Sigmoid colon (tissue), 7 donors: ENCODE results near the gene ABCB8. TPM values are rescaled to one million over a fixed set of nuclear protein-coding genes. Genes with fewer than 3 reads are reported as not detected.

ENCODE experiments used
- DNase-seq: peaks from one replicate; pipeline ENCODE4 v3.0.0-alpha.2; 2019
- H3K27ac ChIP-seq, 4 donors: fragments of 200-600 bp; sonication (generic); one replicate each; pipeline ENCODE4 v1.5.1; 2016 to 2019; ENCODE audit warnings: mild to moderate bottlenecking in 1 of 4
- H3K27me3 ChIP-seq, 3 donors: fragments of 200-600 bp; sonication (generic); one replicate each; pipeline ENCODE4 v1.5.1; 2019; ENCODE audit warnings: mild to moderate bottlenecking in 1 of 3
- H3K36me3 ChIP-seq, 4 donors: fragments of 200-600 bp; sonication (generic); one replicate each; pipeline ENCODE4 v1.5.1; 2016 to 2019
- H3K4me1 ChIP-seq, 4 donors: fragments of 200-600 bp; sonication (generic); one replicate each; pipeline ENCODE4 v1.5.1; 2017 to 2019
- H3K4me3 ChIP-seq, 4 donors: fragments of 200-600 bp; sonication (generic); one replicate each; pipeline ENCODE4 v1.5.1; 2017 to 2019; ENCODE audit warnings: mild to moderate bottlenecking in 2 of 4, moderate library complexity in 1 of 4
- H3K9me3 ChIP-seq, 4 donors: fragments of 200-600 bp in 3 of 4; sonication (generic) in 3 of 4; one replicate each; pipeline versions ENCODE4 v1.5.1 to v1.6.1; 2013 to 2019
- CTCF ChIP-seq, 4 experiments: fragments of 450-650 bp in 3 of 4; fragments of 200-600 bp in 1 of 4; IDR thresholded peaks; one replicate each; pipeline ENCODE4 v1.5.1; 2016 to 2019; ENCODE audit warnings: antibody characterized with exemption in 4 of 4, mild to moderate bottlenecking in 3 of 4, moderate library complexity in 2 of 4
- EP300 ChIP-seq, 4 donors: sonication (generic); formaldehyde crosslinking; IDR thresholded peaks; one replicate each; pipeline ENCODE4 v1.6.1; 2017; ENCODE audit warnings: antibody characterized with exemption in 4 of 4
- POLR2A ChIP-seq, 2 donors: fragments of 450-650 bp; IDR thresholded peaks; one replicate each; pipeline ENCODE4 v1.6.1; 2016; ENCODE audit warnings: antibody characterized with exemption in 2 of 2, mild to moderate bottlenecking in 2 of 2, moderate library complexity in 2 of 2
- POLR2AphosphoS5 ChIP-seq, 4 donors: sonication (generic); formaldehyde crosslinking; IDR thresholded peaks; one replicate each; pipeline ENCODE4 v1.6.1; 2017; ENCODE audit warnings: antibody characterized with exemption in 4 of 4
- WGBS, 2 donors: extraction: QIAGEN DNeasy Blood & Tissue Kit; methylation state at CpG; one replicate each; pipeline ENCODE4 v1.1.7; 2013; 5-methylcytosine and 5-hydroxymethylcytosine counted together
- intact Hi-C: fragments of 100-400 bp; cut with DNase I; formaldehyde crosslinking; loops from one replicate; pipeline ENCODE4 v1.15.1; 2023
- polyA plus RNA-seq, 3 donors: library from polyadenylated mRNA; stranded (reverse); fragments of 200-250 nt; gene quantifications; one replicate each; pipeline ENCODE4 v1.2.3, GENCODE V29; 2013
- total RNA-seq, 4 donors: library from RNA; depleted of rRNA; stranded (reverse); fragments of >200 nt; gene quantifications; one replicate each; pipeline ENCODE4 v1.1.0, GENCODE V29; 2016
- donor health status: healthy with polysubstance abuse.
- donor health status: Bipolar disorder and iron deficiency.
- donor health status: healthy.

ABCB8 gene
- total and polyA plus RNA-seq, 7 donors = 3.0 to 32.8 (median 18.3) TPM

DNA sequence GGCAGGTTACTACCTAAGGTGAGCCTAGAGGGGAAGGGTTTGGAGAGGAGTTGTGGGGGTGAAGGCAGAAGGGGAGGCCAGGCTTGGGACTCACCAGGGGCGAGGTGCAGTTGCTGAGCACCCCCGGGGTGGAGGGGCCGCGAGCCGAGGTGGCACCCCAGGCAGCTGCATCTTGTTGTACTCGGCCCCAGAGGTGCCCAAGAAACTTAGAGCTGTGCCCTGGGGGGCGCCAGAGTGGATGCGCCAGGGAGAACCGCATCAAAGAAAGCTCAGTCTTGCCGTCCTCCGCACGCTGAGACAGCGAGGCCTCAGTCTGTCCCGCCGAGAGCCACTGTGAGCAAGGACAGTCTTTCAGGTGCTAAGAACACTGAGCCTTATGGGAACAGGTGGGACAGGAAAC, 11.3 kb upstream of the ABCB8 start:
- no peak for TF ChIP-seq POLR2AphosphoS5 (IDR thresholded peaks at IDR 0.05)
- TF ChIP-seq POLR2A (IDR thresholded peaks at IDR 0.05) = no peak
- no peak for TF ChIP-seq EP300 (IDR thresholded peaks at IDR 0.05)
- no peak for TF ChIP-seq CTCF (IDR thresholded peaks at IDR 0.05)
- WGBS, 2 donors = 90 to 94% methylated on average over 15 of the region's 15 CpGs
- Histone ChIP-seq H3K4me1 (peaks cover 0 to 35% (median 32%) of the 10 kb centered on the region in 4 donors), H3K27me3 (peaks cover 26 to 90% (median 56%) of the 10 kb centered on the region in 3 donors), H3K36me3 (no peaks in the 10 kb centered on the region), H3K4me3 (no peak overlapping the region), H3K9me3 (no peaks in the 10 kb centered on the region), H3K27ac (no peak overlapping the region)
- no peak for DNase-seq
- intact Hi-C loops = no loop called here

DNA sequence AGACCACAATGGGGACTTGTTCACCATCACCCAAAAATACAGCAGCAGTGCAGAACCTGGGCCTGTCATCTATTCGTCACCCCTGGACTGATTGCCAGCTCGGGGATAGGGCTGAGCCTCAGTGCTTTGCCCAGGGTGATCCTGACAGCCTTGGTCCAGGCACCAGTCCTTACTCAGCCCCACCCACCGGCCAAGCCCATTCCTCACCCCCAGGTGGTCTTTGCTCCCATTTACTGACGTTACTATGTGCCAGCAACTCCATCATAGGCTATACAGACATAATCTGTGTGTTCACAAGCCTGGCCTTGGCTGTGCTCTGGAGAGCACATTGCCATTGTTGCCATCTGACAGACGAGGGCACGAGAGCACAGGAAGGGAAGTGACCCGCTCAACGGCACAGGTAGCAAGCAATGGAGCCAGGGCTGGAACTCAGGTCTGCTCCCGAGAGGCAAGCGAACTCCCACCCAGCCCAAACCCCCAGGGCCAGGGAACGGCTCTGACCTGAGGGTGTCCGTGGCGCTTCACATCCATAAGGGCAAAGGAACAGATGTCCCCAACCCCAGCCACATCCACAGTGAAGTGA, 10.8 kb upstream of the ABCB8 start:
- DNase-seq = no peak
- H3K27ac ChIP-seq = no peak overlapping the region
- peaks cover 0 to 35% (median 32%) of the 10 kb centered on the region in 4 donors for H3K4me1 ChIP-seq
- H3K9me3 ChIP-seq = no peaks in the 10 kb centered on the region
- WGBS, 2 donors = 47% methylated on average over 13 of the region's 13 CpGs
- H3K36me3 ChIP-seq = no peaks in the 10 kb centered on the region
- H3K27me3 ChIP-seq = peaks cover 25 to 85% (median 51%) of the 10 kb centered on the region in 3 donors
- no peak for TF ChIP-seq POLR2A (IDR thresholded peaks at IDR 0.05)
- TF ChIP-seq CTCF (IDR thresholded peaks at IDR 0.05) = no peak
- TF ChIP-seq EP300 (IDR thresholded peaks at IDR 0.05) = no peak
- no peak for TF ChIP-seq POLR2AphosphoS5 (IDR thresholded peaks at IDR 0.05)
- intact Hi-C loops = no loop called here
- no peak overlapping the region for H3K4me3 ChIP-seq

GRCh38 chr7:151017953-151018420, 10.3 kb upstream of the ABCB8 start:
- peak overlapping the region in 2 of 4 donors; percentile 30 to 32 for H3K4me3 ChIP-seq
- TF ChIP-seq POLR2AphosphoS5 (IDR thresholded peaks at IDR 0.05) = no peak
- TF ChIP-seq CTCF (IDR thresholded peaks at IDR 0.05) = peak; percentile 71 to 95 (median 88)
- H3K4me1 ChIP-seq = peaks cover 0 to 31% (median 30%) of the 10 kb centered on the region in 4 donors
- intact Hi-C loops = no loop called here
- no peaks in the 10 kb centered on the region for H3K9me3 ChIP-seq
- DNase-seq = peak; percentile 78
- peaks cover 23 to 79% (median 49%) of the 10 kb centered on the region in 3 donors for H3K27me3 ChIP-seq
- WGBS, 2 donors = 4 to 9% methylated on average over 34 of the region's 34 CpGs
- H3K27ac ChIP-seq = no peak overlapping the region
- H3K36me3 ChIP-seq = no peaks in the 10 kb centered on the region

GRCh38 chr7:151018421-151019129, 9.7 kb upstream of the ABCB8 start:
- Histone ChIP-seq H3K4me3 (peak overlapping the region in 3 of 4 donors; percentile 5 to 32 (median 30)), H3K27me3 (peaks cover 19 to 74% (median 43%) of the 10 kb centered on the region in 3 donors), H3K4me1 (peaks cover 0 to 25% (median 24%) of the 10 kb centered on the region in 4 donors), H3K9me3 (no peaks in the 10 kb centered on the region), H3K36me3 (no peaks in the 10 kb centered on the region), H3K27ac (no peak overlapping the region)
- 1 to 5% methylated on average over 82 of the region's 82 CpGs for WGBS, 2 donors
- intact Hi-C loops = no loop called here
- TF ChIP-seq CTCF (IDR thresholded peaks at IDR 0.05) = no peak
- DNase-seq = no peak
